Hepatocyte (in vitro differentiated cells): Measurements from ENCODE around the gene RBM14.
"Not testable (repeated sequence)": the region's sequence is repeated elsewhere in the genome, so short reads cannot be mapped to it uniquely, and the experiment has no call there.

ENCODE experiments used
- CTCF ChIP-seq: fragments of 200-600 bp; sonication (generic); IDR thresholded peaks from 2 replicates; pipeline ENCODE4 v1.5.1; 2016; ENCODE audit warnings: antibody characterized with exemption, mild to moderate bottlenecking; ENCODE audit not compliant: poor library complexity
- EZH2 ChIP-seq: fragments of 200-600 bp; sonication (generic); IDR thresholded peaks from 2 replicates; pipeline ENCODE4 v1.6.1; 2016; ENCODE audit warnings: antibody characterized with exemption, mild to moderate bottlenecking, borderline replicate concordance
- EZH2phosphoT487 ChIP-seq: fragments of 200-600 bp; sonication (generic); IDR thresholded peaks from one replicate; pipeline ENCODE4 v1.6.1; 2018; ENCODE audit warnings: antibody characterized with exemption, mild to moderate bottlenecking, low read depth, moderate library complexity; ENCODE audit not compliant: unreplicated experiment, severe bottlenecking

- TF ChIP-seq CTCF, EZH2, EZH2phosphoT487: not testable (repeated sequence)
Observed at GRCh38 chr11:66589315-66589714, 27.1 kb upstream of the RBM14 start.
